ENCODE measurements around the gene ARID4A. TPM values are rescaled to one million over a fixed set of nuclear protein-coding genes. Genes with fewer than 3 reads are reported as not detected.

Gene ARID4A
- total RNA-seq, 1 experiment from 2014 or later, result 24.9 TPM

DNA sequence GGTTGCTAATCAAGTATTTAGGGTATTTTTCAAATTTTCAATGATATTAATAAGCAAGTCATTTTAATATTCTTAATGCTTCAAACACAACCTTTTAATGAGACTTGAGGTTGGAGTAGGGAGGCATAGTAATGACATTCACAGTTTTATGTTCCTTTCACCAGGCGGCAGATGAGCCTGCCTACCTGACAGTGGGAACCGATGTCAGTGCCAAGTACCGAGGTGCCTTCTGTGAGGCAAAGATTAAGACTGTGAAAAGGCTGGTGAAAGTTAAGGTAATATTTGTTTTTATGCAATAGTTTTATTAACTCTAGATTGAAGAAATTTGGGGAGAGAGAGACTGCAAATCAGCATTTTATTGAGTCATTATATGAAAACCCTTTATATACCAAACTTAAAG is 3.1 kb downstream of the ARID4A start:
- POLR2A ChIA-PET (ENCODE audit: low non-redundant PET), result no interaction called here
- TF ChIP-seq EZH2 (IDR thresholded peaks at IDR 0.05; ENCODE audit: borderline replicate concordance, low read depth, low read length, poor library complexity, severe bottlenecking), result no peak
- TF ChIP-seq, protein P1, sequence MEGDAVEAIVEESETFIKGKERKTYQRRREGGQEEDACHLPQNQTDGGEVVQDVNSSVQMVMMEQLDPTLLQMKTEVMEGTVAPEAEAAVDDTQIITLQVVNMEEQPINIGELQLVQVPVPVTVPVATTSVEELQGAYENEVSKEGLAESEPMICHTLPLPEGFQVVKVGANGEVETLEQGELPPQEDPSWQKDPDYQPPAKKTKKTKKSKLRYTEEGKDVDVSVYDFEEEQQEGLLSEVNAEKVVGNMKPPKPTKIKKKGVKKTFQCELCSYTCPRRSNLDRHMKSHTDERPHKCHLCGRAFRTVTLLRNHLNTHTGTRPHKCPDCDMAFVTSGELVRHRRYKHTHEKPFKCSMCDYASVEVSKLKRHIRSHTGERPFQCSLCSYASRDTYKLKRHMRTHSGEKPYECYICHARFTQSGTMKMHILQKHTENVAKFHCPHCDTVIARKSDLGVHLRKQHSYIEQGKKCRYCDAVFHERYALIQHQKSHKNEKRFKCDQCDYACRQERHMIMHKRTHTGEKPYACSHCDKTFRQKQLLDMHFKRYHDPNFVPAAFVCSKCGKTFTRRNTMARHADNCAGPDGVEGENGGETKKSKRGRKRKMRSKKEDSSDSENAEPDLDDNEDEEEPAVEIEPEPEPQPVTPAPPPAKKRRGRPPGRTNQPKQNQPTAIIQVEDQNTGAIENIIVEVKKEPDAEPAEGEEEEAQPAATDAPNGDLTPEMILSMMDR (conservative IDR thresholded peaks at IDR 0.05; ENCODE audit: low read depth, low read length), result no peak
- H3K4me1 ChIP-seq (ENCODE audit: insufficient read depth, low read length, poor library complexity, severe bottlenecking), result peaks cover 17% of the 10 kb centered on the region
- BruUV-seq (replicated peaks), result no TSS peak
- intact Hi-C loops (cut with micrococcal nuclease; ENCODE audit: unreplicated experiment), result no loop called here
- no peaks in the 10 kb centered on the region for H3K9me3 ChIP-seq (ENCODE audit: low read depth, low read length, poor library complexity, severe bottlenecking)
- CTCF ChIA-PET, result no interaction called here
- H3K36me3 ChIP-seq (ENCODE audit: insufficient read depth, low read length, poor library complexity, severe bottlenecking), result peaks cover 4% of the 10 kb centered on the region
- H3K27me3 ChIP-seq (replicated peaks; ENCODE audit: insufficient read depth, low read depth, low read length, poor library complexity), result no peaks in the 10 kb centered on the region
- H3K4me3 ChIP-seq (ENCODE audit: low read depth, low read length, poor library complexity, severe bottlenecking), result no peak overlapping the region
- DNase-seq (ENCODE audit: low spot score), result no peak
- H3K27ac ChIP-seq (ENCODE audit: low read depth, low read length, poor library complexity, severe bottlenecking), result no peak overlapping the region

DNA sequence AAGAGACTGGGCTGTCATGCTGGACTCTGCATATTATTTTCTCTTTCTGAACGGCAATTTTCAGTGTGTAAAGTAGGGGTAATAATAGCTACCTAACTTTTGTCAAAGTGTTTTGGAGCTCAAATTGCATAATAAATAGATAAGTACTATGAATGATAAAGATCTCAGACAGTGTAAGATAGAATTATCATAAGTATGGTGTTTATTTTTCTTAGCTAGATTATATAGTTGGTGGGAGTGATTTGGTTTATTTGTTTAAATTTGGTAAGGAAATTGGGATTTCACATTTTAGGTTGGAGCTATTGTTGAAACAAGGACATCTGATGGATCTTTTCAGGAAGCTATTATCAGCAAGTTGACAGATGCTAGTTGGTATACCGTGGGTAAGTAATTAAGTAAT is 7.4 kb downstream of the ARID4A start:
- ChIA-PET POLR2A (ENCODE audit: low non-redundant PET) (no interaction called here), CTCF (no interaction called here)
- BruUV-seq (replicated peaks), result no TSS peak
- Histone ChIP-seq H3K27ac (ENCODE audit: low read depth, low read length, poor library complexity, severe bottlenecking) (no peak overlapping the region), H3K36me3 (ENCODE audit: insufficient read depth, low read length, poor library complexity, severe bottlenecking) (peaks cover 4% of the 10 kb centered on the region), H3K9me3 (ENCODE audit: low read depth, low read length, poor library complexity, severe bottlenecking) (no peaks in the 10 kb centered on the region), H3K4me3 (ENCODE audit: low read depth, low read length, poor library complexity, severe bottlenecking) (no peak overlapping the region), H3K27me3 (replicated peaks; ENCODE audit: insufficient read depth, low read depth, low read length, poor library complexity) (no peaks in the 10 kb centered on the region), H3K4me1 (ENCODE audit: insufficient read depth, low read length, poor library complexity, severe bottlenecking) (peaks cover 12% of the 10 kb centered on the region)
- DNase-seq (ENCODE audit: low spot score), result no peak
- intact Hi-C loops (cut with micrococcal nuclease; ENCODE audit: unreplicated experiment), result no loop called here
- TF ChIP-seq EZH2 (IDR thresholded peaks at IDR 0.05; ENCODE audit: borderline replicate concordance, low read depth, low read length, poor library complexity, severe bottlenecking), result no peak
- TF ChIP-seq, protein P1 (conservative IDR thresholded peaks at IDR 0.05; ENCODE audit: low read depth, low read length), result no peak

GRCh38 chr14:58307597-58308316 is 9.4 kb downstream of the ARID4A start:
- Histone ChIP-seq H3K4me1 (ENCODE audit: insufficient read depth, low read length, poor library complexity, severe bottlenecking) (peaks cover 12% of the 10 kb centered on the region), H3K4me3 (ENCODE audit: low read depth, low read length, poor library complexity, severe bottlenecking) (no peak overlapping the region), H3K36me3 (ENCODE audit: insufficient read depth, low read length, poor library complexity, severe bottlenecking) (no peaks in the 10 kb centered on the region), H3K27me3 (replicated peaks; ENCODE audit: insufficient read depth, low read depth, low read length, poor library complexity) (no peaks in the 10 kb centered on the region), H3K9me3 (ENCODE audit: low read depth, low read length, poor library complexity, severe bottlenecking) (no peaks in the 10 kb centered on the region), H3K27ac (ENCODE audit: low read depth, low read length, poor library complexity, severe bottlenecking) (no peak overlapping the region)
- BruUV-seq (replicated peaks), result no TSS peak
- TF ChIP-seq, protein P1 (conservative IDR thresholded peaks at IDR 0.05; ENCODE audit: low read depth, low read length), result no peak
- no peak for TF ChIP-seq EZH2 (IDR thresholded peaks at IDR 0.05; ENCODE audit: borderline replicate concordance, low read depth, low read length, poor library complexity, severe bottlenecking)
- DNase-seq (ENCODE audit: low spot score), result no peak
- ChIA-PET CTCF (no interaction called here), POLR2A (ENCODE audit: low non-redundant PET) (no interaction called here)
- intact Hi-C loops (cut with micrococcal nuclease; ENCODE audit: unreplicated experiment), result no loop called here

Data from A673 (cell line).